ENCODE measurements around the gene NOS1AP. TPM values are rescaled to one million over a fixed set of nuclear protein-coding genes. Genes with fewer than 3 reads are reported as not detected.

NOS1AP gene
- total and polyA plus RNA-seq, 2 donors (not counting 3 experiments of a cell fraction or from before 2014, with no cell fraction given) = 1.3 to 5.4 TPM

DNA sequence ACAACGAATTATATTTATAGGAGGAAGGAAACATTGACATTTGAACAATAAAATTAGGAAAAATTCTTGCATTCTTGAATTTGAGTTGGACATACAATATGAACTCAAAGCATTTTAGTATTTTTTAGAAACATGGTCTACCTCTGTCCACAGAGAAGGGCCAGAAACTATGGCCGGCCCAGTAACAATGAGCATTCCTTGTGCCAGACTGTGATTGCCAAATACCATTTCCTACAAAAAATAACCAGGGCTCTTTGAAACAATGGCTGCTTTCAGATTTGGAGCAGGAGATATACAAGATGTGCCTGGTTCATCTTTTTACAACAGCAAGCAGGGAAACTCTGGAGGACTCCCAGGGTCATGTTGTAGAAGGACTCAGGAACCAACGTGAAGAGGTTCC is 38.4 kb downstream of the NOS1AP start:
- no peaks in the 10 kb centered on the region for H3K9me1 ChIP-seq (replicated peaks; ENCODE audit: control insufficient read depth, extremely low read depth, insufficient read depth, low read length)
- no peaks in the 10 kb centered on the region for H3K4me1 ChIP-seq (ENCODE audit: control insufficient read depth, extremely low read depth, insufficient read depth, low read length)
- H3K9me3 ChIP-seq (replicated peaks; ENCODE audit: control insufficient read depth, insufficient read depth, low read length) = no peaks in the 10 kb centered on the region
- H3K36me3 ChIP-seq (ENCODE audit: control insufficient read depth in 2 of 2, extremely low read depth in 1 of 2, insufficient read depth in 2 of 2, low read length in 2 of 2) = no peaks in the 10 kb centered on the region
- no peak overlapping the region for H3K9ac ChIP-seq (replicated peaks; ENCODE audit: extremely low read depth, insufficient read depth, low read length)
- DNase-seq (ENCODE audit: low read depth, low spot score) (peak; percentile 64), FAIRE-seq (peak; percentile 72)
- H2AFZ ChIP-seq (ENCODE audit: low read depth, low read length) = no peak overlapping the region
- no peak overlapping the region for H3K27ac ChIP-seq (ENCODE audit: insufficient read depth, low read depth, low read length)
- POLR2A ChIA-PET = no interaction called here
- no peaks in the 10 kb centered on the region for H3K79me2 ChIP-seq (ENCODE audit: control insufficient read depth, insufficient read depth, low read length)
- H4K20me1 ChIP-seq (replicated peaks; ENCODE audit: control insufficient read depth, extremely low read depth, insufficient read depth, low read length) = no peaks in the 10 kb centered on the region
- intact Hi-C loops (cut with micrococcal nuclease) = no loop called here
- no TSS peak for BruUV-seq (replicated peaks)
- H3K4me3 ChIP-seq (replicated peaks in 1 of 3; ENCODE audit: insufficient read depth in 1 of 3, low read depth in 1 of 3, low read length in 3 of 3) = no peak overlapping the region
- no peak overlapping the region for H3K4me2 ChIP-seq (ENCODE audit: insufficient read depth, low read length)
- H3K27me3 ChIP-seq (ENCODE audit: control insufficient read depth in 2 of 2, insufficient read depth in 2 of 2, low read length in 2 of 2) = no peaks in the 10 kb centered on the region
- TF ChIP-seq, protein P1, sequence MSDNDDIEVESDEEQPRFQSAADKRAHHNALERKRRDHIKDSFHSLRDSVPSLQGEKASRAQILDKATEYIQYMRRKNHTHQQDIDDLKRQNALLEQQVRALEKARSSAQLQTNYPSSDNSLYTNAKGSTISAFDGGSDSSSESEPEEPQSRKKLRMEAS (IDR thresholded peaks at IDR 0.05; ENCODE audit: insufficient read depth, insufficient read length) = no peak
- TF ChIP-seq MYC (IDR thresholded peaks at IDR 0.05; ENCODE audit: low read depth, low read length) (no peak), JUN (IDR thresholded peaks at IDR 0.05; ENCODE audit: borderline replicate concordance, insufficient read depth, insufficient read length, low read depth) (no peak), GATA2 (IDR thresholded peaks at IDR 0.05; ENCODE audit: insufficient read depth, insufficient read length, low read depth, low read length) (no peak), POLR2AphosphoS5 (IDR thresholded peaks at IDR 0.05; ENCODE audit: insufficient read depth, low read depth, low read length) (no peak), FOS (IDR thresholded peaks at IDR 0.05; ENCODE audit: borderline replicate concordance, insufficient read depth, low read length) (no peak), POLR2A (IDR thresholded peaks at IDR 0.05; ENCODE audit: low read depth, low read length) (no peak), EZH2 (IDR thresholded peaks at IDR 0.05; ENCODE audit: borderline replicate concordance, low read depth, low read length, severe bottlenecking) (no peak)
- TF ChIP-seq, protein P2, sequence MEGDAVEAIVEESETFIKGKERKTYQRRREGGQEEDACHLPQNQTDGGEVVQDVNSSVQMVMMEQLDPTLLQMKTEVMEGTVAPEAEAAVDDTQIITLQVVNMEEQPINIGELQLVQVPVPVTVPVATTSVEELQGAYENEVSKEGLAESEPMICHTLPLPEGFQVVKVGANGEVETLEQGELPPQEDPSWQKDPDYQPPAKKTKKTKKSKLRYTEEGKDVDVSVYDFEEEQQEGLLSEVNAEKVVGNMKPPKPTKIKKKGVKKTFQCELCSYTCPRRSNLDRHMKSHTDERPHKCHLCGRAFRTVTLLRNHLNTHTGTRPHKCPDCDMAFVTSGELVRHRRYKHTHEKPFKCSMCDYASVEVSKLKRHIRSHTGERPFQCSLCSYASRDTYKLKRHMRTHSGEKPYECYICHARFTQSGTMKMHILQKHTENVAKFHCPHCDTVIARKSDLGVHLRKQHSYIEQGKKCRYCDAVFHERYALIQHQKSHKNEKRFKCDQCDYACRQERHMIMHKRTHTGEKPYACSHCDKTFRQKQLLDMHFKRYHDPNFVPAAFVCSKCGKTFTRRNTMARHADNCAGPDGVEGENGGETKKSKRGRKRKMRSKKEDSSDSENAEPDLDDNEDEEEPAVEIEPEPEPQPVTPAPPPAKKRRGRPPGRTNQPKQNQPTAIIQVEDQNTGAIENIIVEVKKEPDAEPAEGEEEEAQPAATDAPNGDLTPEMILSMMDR (IDR thresholded peaks at IDR 0.05; ENCODE audit: extremely low read depth in 1 of 2, insufficient read depth in 1 of 2, low read depth in 1 of 2, low read length in 2 of 2) = no peak
- dilution Hi-C loops (cut with MboI; ENCODE audit: extremely low pct_ligation_motif_present, low sequenced_read_pairs) = no loop called here
- CTCF ChIA-PET = interaction anchor here (1.2 kb wide), 1 partner anchor 12 kb away, joined by 3 read pairs; no protein-coding TSS in a partner anchor
